Endodermal cell (in vitro differentiated cells): Measurements from ENCODE around the gene NOX3. TPM values are rescaled to one million over a fixed set of nuclear protein-coding genes. Genes with fewer than 3 reads are reported as not detected.

Experiments used
- DNase-seq: peaks from one replicate; pipeline ENCODE4 v3.0.0-alpha.2; 2017
- H3K27ac ChIP-seq: 2 replicates; pipeline ENCODE4 v1.5.1; 2013; ENCODE audit warnings: mild to moderate bottlenecking, low read depth, low read length, moderate library complexity
- H3K27me3 ChIP-seq: 2 replicates; pipeline ENCODE4 v1.6.1; 2013; ENCODE audit warnings: mild to moderate bottlenecking, low read length, moderate library complexity; ENCODE audit not compliant: insufficient read depth, control insufficient read depth, poor library complexity, severe bottlenecking
- H3K36me3 ChIP-seq: 2 replicates; pipeline ENCODE4 v1.7.0; 2013; ENCODE audit warnings: mild to moderate bottlenecking, low read length, moderate library complexity; ENCODE audit not compliant: control insufficient read depth, insufficient read depth
- H3K4me1 ChIP-seq: one replicate; pipeline ENCODE4 v1.7.0; 2013; ENCODE audit warnings: low read length; ENCODE audit not compliant: control insufficient read depth, insufficient read depth
- H3K4me3 ChIP-seq: 2 replicates; pipeline ENCODE4 v1.5.1; 2013; ENCODE audit warnings: mild to moderate bottlenecking, low read length, moderate library complexity
- H3K9ac ChIP-seq: 2 replicates; pipeline ENCODE4 v1.6.1; 2013; ENCODE audit warnings: mild to moderate bottlenecking, low read length, moderate library complexity; ENCODE audit not compliant: poor library complexity, severe bottlenecking; ENCODE audit errors: extremely low read depth
- H3K9me3 ChIP-seq: 2 replicates; pipeline ENCODE4 v1.6.1; 2013; ENCODE audit warnings: mild to moderate bottlenecking, low read length, moderate library complexity; ENCODE audit not compliant: control insufficient read depth
- H3K27ac Mint-ChIP-seq: 2 replicates; pipeline ENCODE4 v1.8.0; 2020; ENCODE audit warnings: mixed read lengths
- H3K27me3 Mint-ChIP-seq: 2 replicates; pipeline ENCODE4 v1.8.0; 2021; ENCODE audit warnings: mild to moderate bottlenecking, mixed read lengths; ENCODE audit not compliant: insufficient read depth
- H3K36me3 Mint-ChIP-seq: 2 replicates; pipeline ENCODE4 v1.8.0; 2020; ENCODE audit warnings: low read depth, mixed read lengths
- H3K4me1 Mint-ChIP-seq: 2 replicates; pipeline ENCODE4 v1.8.0; 2020; ENCODE audit warnings: mixed read lengths
- H3K4me3 Mint-ChIP-seq: 2 replicates; pipeline ENCODE4 v1.8.0; 2020; ENCODE audit warnings: mild to moderate bottlenecking, moderate library complexity, mixed read lengths
- H3K9me3 Mint-ChIP-seq: 2 replicates; pipeline ENCODE4 v1.8.0; 2020; ENCODE audit warnings: mild to moderate bottlenecking, mixed read lengths
- CTCF ChIP-seq: fragments of 200-600 bp; sonication (generic); conservative IDR thresholded peaks from 2 replicates; pipeline ENCODE4 v1.5.0; 2021; ENCODE audit warnings: antibody characterized with exemption, mild to moderate bottlenecking
- WGBS, 2 experiments: methylation state at CpG; one replicate each; pipeline versions ENCODE4 v1.1.5 to v1.1.7; 2013; ENCODE audit warnings: missing lambda C conversion rate in 2 of 2, mixed read lengths in 1 of 2; ENCODE audit not compliant: insufficient coverage in 1 of 2, insufficient read length in 1 of 2; 5-methylcytosine and 5-hydroxymethylcytosine counted together
- total RNA-seq, 2 donors: library from RNA; stranded (reverse); fragmentation: NEBNext Ultra II Directional in 1 of 2; extraction: Animal tissue kit (Norgen Biotek cat#: 25700) in 1 of 2; gene quantifications; 2 replicates in 1 of 2; 3 replicates in 1 of 2; pipeline ENCODE4 v1.2.1, GENCODE V29; 2021

Gene NOX3
- total RNA-seq, 2 donors from 2014 or later = not detected

- Histone ChIP-seq H3K9ac (no peak overlapping the region), H3K4me3 (no peak overlapping the region), H3K4me1 (no peaks in the 10 kb centered on the region), H3K27me3 (peaks cover 11% of the 10 kb centered on the region), H3K36me3 (no peaks in the 10 kb centered on the region), H3K27ac (no peak overlapping the region), H3K9me3 (no peaks in the 10 kb centered on the region)
- H3K27ac Mint-ChIP-seq = no peak overlapping the region
- DNase-seq = no peak
- H3K9me3 Mint-ChIP-seq = no peaks in the 10 kb centered on the region
- TF ChIP-seq CTCF = no peak
- H3K27me3 Mint-ChIP-seq = peaks cover 18% of the 10 kb centered on the region
- no peaks in the 10 kb centered on the region for H3K36me3 Mint-ChIP-seq
- H3K4me3 Mint-ChIP-seq = no peak overlapping the region
- peaks cover 7% of the 10 kb centered on the region for H3K4me1 Mint-ChIP-seq
- 92% methylated on average over 6 to 8 of the region's 8 CpGs for WGBS, 2 experiments
Measured at GRCh38 chr6:155434096-155434495, 21.5 kb downstream of the NOX3 start.

- H3K36me3 ChIP-seq = no peaks in the 10 kb centered on the region
- no peaks in the 10 kb centered on the region for H3K4me1 Mint-ChIP-seq
- no peak overlapping the region for H3K9ac ChIP-seq
- DNase-seq = no peak
- no peaks in the 10 kb centered on the region for H3K4me1 ChIP-seq
- no peaks in the 10 kb centered on the region for H3K36me3 Mint-ChIP-seq
- H3K27ac Mint-ChIP-seq = no peak overlapping the region
- peaks cover 11% of the 10 kb centered on the region for H3K27me3 ChIP-seq
- TF ChIP-seq CTCF = no peak
- H3K4me3 Mint-ChIP-seq = no peak overlapping the region
- H3K27me3 Mint-ChIP-seq = peaks cover 7% of the 10 kb centered on the region
- no peak overlapping the region for H3K4me3 ChIP-seq
- no peaks in the 10 kb centered on the region for H3K9me3 Mint-ChIP-seq
- no peaks in the 10 kb centered on the region for H3K9me3 ChIP-seq
- no peak overlapping the region for H3K27ac ChIP-seq
- WGBS, 2 experiments = 89 to 90% methylated on average over 4 to 5 of the region's 5 CpGs
Measured at GRCh38 chr6:155432293-155432692, 23.3 kb downstream of the NOX3 start.

- Mint-ChIP-seq H3K9me3 (no peaks in the 10 kb centered on the region), H3K4me1 (no peaks in the 10 kb centered on the region), H3K36me3 (no peaks in the 10 kb centered on the region), H3K27me3 (no peaks in the 10 kb centered on the region), H3K4me3 (no peak overlapping the region), H3K27ac (no peak overlapping the region)
- 91 to 93% methylated on average over 1 to 2 of the region's 2 CpGs for WGBS, 2 experiments
- Histone ChIP-seq H3K9ac (no peak overlapping the region), H3K4me3 (no peak overlapping the region), H3K4me1 (no peaks in the 10 kb centered on the region), H3K27me3 (no peaks in the 10 kb centered on the region), H3K9me3 (no peaks in the 10 kb centered on the region), H3K27ac (no peak overlapping the region), H3K36me3 (no peaks in the 10 kb centered on the region)
- TF ChIP-seq CTCF = no peak
- no peak for DNase-seq
Measured at GRCh38 chr6:155429321-155429893, 26.2 kb downstream of the NOX3 start.
